Right renal pelvis (tissue), 4 donors: Measurements from ENCODE around the gene KRTAP5-11. TPM values are rescaled to one million over a fixed set of nuclear protein-coding genes. Genes with fewer than 3 reads are reported as not detected.
"Not testable (repeated sequence)": the region's sequence is repeated elsewhere in the genome, so short reads cannot be mapped to it uniquely, and the experiment has no call there.

Source experiments
- DNase-seq, 4 donors: peaks; one replicate each; pipeline ENCODE4 v3.0.0-alpha.2; 2013; ENCODE audit warnings: low read depth in 4 of 4, low spot score in 3 of 4, missing footprints in 1 of 4
- polyA plus RNA-seq, 4 donors: library from polyadenylated mRNA; unstranded; fragments of 120-200 nt; gene quantifications; one replicate each; pipeline ENCODE4 v1.2.1, GENCODE V29; 2013; ENCODE audit not compliant: insufficient read length in 4 of 4

Gene KRTAP5-11
- polyA plus RNA-seq, 4 donors = 0.21 TPM; not detected in 3

GRCh38 chr11:71534711-71535608 lies 47.7 kb downstream of the KRTAP5-11 start:
- DNase-seq = not testable (repeated sequence)

GRCh38 chr11:71532036-71532610 lies 50.6 kb downstream of the KRTAP5-11 start:
- no peak for DNase-seq

Other genes starting within 250 kb of the KRTAP5-11 start
- 10 to 100 TPM; 37.8 to 49.5 (median 43.0) TPM for gene DHCR7, start 134.5 kb downstream of the KRTAP5-11 start, polyA plus RNA-seq
- 10 to 100 TPM; 38.3 to 47.1 (median 42.3) TPM for gene NADSYN1, start 129.7 kb downstream of the KRTAP5-11 start, polyA plus RNA-seq
- gene KRTAP5-7, start 55.6 kb downstream of the KRTAP5-11 start, polyA plus RNA-seq = under 1 TPM in 2 of 4 donors, not detected in 2; 0.09 to 0.16 TPM
- gene KRTAP5-8, start 44.9 kb downstream of the KRTAP5-11 start, polyA plus RNA-seq = 1 to 10 TPM in 1 of 4 donors, under 1 TPM in 3; 0.47 to 1.0 (median 0.71) TPM
- gene KRTAP5-9, start 34.5 kb downstream of the KRTAP5-11 start, polyA plus RNA-seq = under 1 TPM; 0.19 to 0.47 (median 0.44) TPM
- gene KRTAP5-10, start 17.3 kb downstream of the KRTAP5-11 start, polyA plus RNA-seq = under 1 TPM in 3 of 4 donors, not detected in 1; 0.12 to 0.21 (median 0.20) TPM